Naive thymus-derived CD8-positive, alpha-beta T cell (primary cell): ENCODE results near the gene IFFO2. TPM values are rescaled to one million over a fixed set of nuclear protein-coding genes. Genes with fewer than 3 reads are reported as not detected.
A peak's percentile ranks its signal among the peaks of the same experiment; 100 is the strongest.

Experiments used
- ATAC-seq, 2 donors: fragments of 150-1000 bp; cut with Tn5 transposase in 1 of 2; sonication (Bioruptor Pico), chemical (Tn5 transposase) in 1 of 2; 1 replicate in 1 of 2; 2 replicates in 1 of 2; pipeline ENCODE4 v1.10.0; 2021; ENCODE audit warnings: mild to moderate bottlenecking in 2 of 2, moderate library complexity in 2 of 2
- POLR2A ChIA-PET: fragments of 350-600 bp; sonication (Branson Sonifier 250); formaldehyde crosslinking; loops from one replicate; lab custom pipeline; 2021; ENCODE audit warnings: antibody characterized with exemption; lab: Charles Lee
- DNase-seq, 10 donors: peaks; one replicate each; pipeline versions ENCODE4 v3.0.0 to v3.0.0-alpha.2; 2020 to 2022
- H3K27ac Mint-ChIP-seq, 10 donors: one replicate each; pipeline ENCODE4 v1.8.0; 2020 to 2022; ENCODE audit warnings: mild to moderate bottlenecking in 10 of 10, mixed read lengths in 10 of 10, moderate library complexity in 4 of 10, inconsistent platforms in 1 of 10
- H3K27me3 Mint-ChIP-seq, 5 donors: one replicate each; pipeline ENCODE4 v1.8.0; 2021 to 2022; ENCODE audit warnings: mixed read lengths in 5 of 5
- H3K36me3 Mint-ChIP-seq, 3 donors: one replicate each; pipeline ENCODE4 v1.8.0; 2020 to 2022; ENCODE audit warnings: mixed read lengths in 3 of 3, mild to moderate bottlenecking in 2 of 3, inconsistent platforms in 1 of 3
- H3K4me1 Mint-ChIP-seq, 4 donors: one replicate each; pipeline ENCODE4 v1.8.0; 2021 to 2022; ENCODE audit warnings: mixed read lengths in 4 of 4
- H3K4me3 Mint-ChIP-seq, 10 donors: one replicate each; pipeline ENCODE4 v1.8.0; 2020 to 2022; ENCODE audit warnings: mild to moderate bottlenecking in 10 of 10, mixed read lengths in 10 of 10, moderate library complexity in 6 of 10, inconsistent platforms in 1 of 10
- H3K9me3 Mint-ChIP-seq, 9 donors: one replicate each; pipeline ENCODE4 v1.8.0; 2020 to 2022; ENCODE audit warnings: mixed read lengths in 9 of 9, mild to moderate bottlenecking in 3 of 9, inconsistent platforms in 1 of 9, moderate library complexity in 1 of 9
- polyA plus RNA-seq, 3 donors: library from polyadenylated mRNA; unstranded; fragments of 300-500 nt; fragmentation: Illumina TruSeq; gene quantifications; one replicate each; pipeline ENCODE4 v1.2.3, GENCODE V29; 2021
- total RNA-seq, 8 experiments: library from RNA in 2 of 8; stranded (reverse) in 2 of 8; gene quantifications; one replicate each; pipeline ENCODE4 v1.2.3 and lab custom pipeline; 2021 to 2026

Gene IFFO2
- total and polyA plus RNA-seq, 5 experiments from 2014 or later = 1.6 to 30.7 (median 4.4) TPM

GRCh38 chr1:18957136-18957521, 653 bp upstream of the IFFO2 start:
- peak overlapping the region; percentile 80 to 91 (median 86) for H3K4me3 Mint-ChIP-seq
- peak in 2 of 10 donors; percentile 27 to 72 for DNase-seq
- ATAC-seq = no peak

GRCh38 chr1:18955441-18956192, 859 bp downstream of the IFFO2 start:
- DNase-seq (peak; percentile 37 to 80 (median 63)), ATAC-seq (peak; percentile 20 to 24)
- peak overlapping the region; percentile 86 to 100 (median 97) for H3K27ac Mint-ChIP-seq
- H3K9me3 Mint-ChIP-seq = no peaks in the 10 kb centered on the region
- peaks cover 36 to 72% (median 63%) of the 10 kb centered on the region in 4 donors for H3K4me1 Mint-ChIP-seq
- H3K4me3 Mint-ChIP-seq = peak overlapping the region; percentile 79 to 95 (median 90)
- peaks cover 0 to 3% (median 0%) of the 10 kb centered on the region in 3 donors for H3K36me3 Mint-ChIP-seq
- no peaks in the 10 kb centered on the region for H3K27me3 Mint-ChIP-seq
- POLR2A ChIA-PET = interaction anchor here (0.9 to 25.7 kb wide), 10 partner anchors 10 to 119 kb away, joined by 3 to 430 read pairs (median 8); partner anchors contain the start of gene ALDH4A1

More at GRCh38 chr1:18957136-18957521, 653 bp upstream of the IFFO2 start:
- no peaks in the 10 kb centered on the region for H3K27me3 Mint-ChIP-seq
- POLR2A ChIA-PET = interaction anchor here (1.0 to 25.7 kb wide), 11 partner anchors 9 to 118 kb away, joined by 3 to 430 read pairs (median 8); partner anchors contain the start of gene ALDH4A1
- H3K4me1 Mint-ChIP-seq = peaks cover 31 to 58% (median 48%) of the 10 kb centered on the region in 4 donors
- no peaks in the 10 kb centered on the region for H3K9me3 Mint-ChIP-seq
- peaks cover 0 to 3% (median 0%) of the 10 kb centered on the region in 3 donors for H3K36me3 Mint-ChIP-seq
- peak overlapping the region in 9 of 10 donors; percentile 39 to 93 (median 83) for H3K27ac Mint-ChIP-seq

GRCh38 chr1:18955131-18955440, 1.4 kb downstream of the IFFO2 start:
- DNase-seq = no peak
- Mint-ChIP-seq H3K36me3 (peaks cover 0 to 3% (median 0%) of the 10 kb centered on the region in 3 donors), H3K9me3 (no peaks in the 10 kb centered on the region), H3K27ac (peak overlapping the region; percentile 86 to 100 (median 97)), H3K4me1 (peaks cover 37 to 75% (median 69%) of the 10 kb centered on the region in 4 donors), H3K27me3 (no peaks in the 10 kb centered on the region), H3K4me3 (peak overlapping the region; percentile 79 to 95 (median 90))
- POLR2A ChIA-PET = interaction anchor here (2.0 to 25.7 kb wide), 4 partner anchors 10 to 120 kb away, joined by 9 to 430 read pairs (median 22); partner anchors contain the start of gene ALDH4A1
- no peak for ATAC-seq

GRCh38 chr1:18954270-18955071, 2.0 kb downstream of the IFFO2 start:
- Mint-ChIP-seq H3K4me3 (peak overlapping the region; percentile 79 to 95 (median 90)), H3K27me3 (no peaks in the 10 kb centered on the region), H3K9me3 (no peaks in the 10 kb centered on the region), H3K36me3 (peaks cover 0 to 3% (median 0%) of the 10 kb centered on the region in 3 donors), H3K27ac (peak overlapping the region; percentile 86 to 100 (median 98)), H3K4me1 (peaks cover 43 to 80% (median 75%) of the 10 kb centered on the region in 4 donors)
- POLR2A ChIA-PET = interaction anchor here (0.9 to 25.7 kb wide), 4 partner anchors 9 to 42 kb away, joined by 3 to 430 read pairs (median 16); no protein-coding TSS in a partner anchor
- DNase-seq = no peak
- ATAC-seq = no peak

GRCh38 chr1:18953731-18954231, 2.7 kb downstream of the IFFO2 start:
- ATAC-seq (no peak), DNase-seq (no peak)
- H3K4me3 Mint-ChIP-seq = peak overlapping the region; percentile 79 to 95 (median 90)
- POLR2A ChIA-PET = interaction anchor here (0.9 to 25.7 kb wide), 4 partner anchors 9 to 42 kb away, joined by 3 to 430 read pairs (median 16); no protein-coding TSS in a partner anchor
- H3K4me1 Mint-ChIP-seq = peaks cover 49 to 85% (median 80%) of the 10 kb centered on the region in 4 donors
- H3K9me3 Mint-ChIP-seq = no peaks in the 10 kb centered on the region
- peak overlapping the region; percentile 86 to 100 (median 98) for H3K27ac Mint-ChIP-seq
- peaks cover 0 to 3% (median 0%) of the 10 kb centered on the region in 3 donors for H3K36me3 Mint-ChIP-seq
- H3K27me3 Mint-ChIP-seq = no peaks in the 10 kb centered on the region

- H3K27ac Mint-ChIP-seq = peak overlapping the region; percentile 95 to 100 (median 98)
- H3K4me3 Mint-ChIP-seq = peak overlapping the region; percentile 76 to 95 (median 85)
- POLR2A ChIA-PET = interaction anchor here (1.0 to 25.7 kb wide), 6 partner anchors 9 to 122 kb away, joined by 4 to 430 read pairs (median 5); partner anchors contain the start of gene ALDH4A1
- peaks cover 52 to 85% (median 84%) of the 10 kb centered on the region in 4 donors for H3K4me1 Mint-ChIP-seq
- no peaks in the 10 kb centered on the region for H3K9me3 Mint-ChIP-seq
- peak; percentile 28 to 50 for ATAC-seq
- H3K27me3 Mint-ChIP-seq = no peaks in the 10 kb centered on the region
- peak; percentile 49 to 88 (median 81) for DNase-seq
- H3K36me3 Mint-ChIP-seq = peaks cover 0 to 3% (median 0%) of the 10 kb centered on the region in 3 donors
These were observed 4.6 kb downstream of the IFFO2 start for GRCh38 chr1:18951818-18952391.

GRCh38 chr1:18951416-18951815, 5.1 kb downstream of the IFFO2 start:
- ATAC-seq (no peak), DNase-seq (peak in 3 of 10 donors; percentile 17 to 33 (median 30))
- no peaks in the 10 kb centered on the region for H3K9me3 Mint-ChIP-seq
- peaks cover 0 to 3% (median 0%) of the 10 kb centered on the region in 3 donors for H3K36me3 Mint-ChIP-seq
- H3K27ac Mint-ChIP-seq = peak overlapping the region; percentile 95 to 100 (median 98)
- H3K27me3 Mint-ChIP-seq = no peaks in the 10 kb centered on the region
- POLR2A ChIA-PET = interaction anchor here (1.0 to 25.7 kb wide), 7 partner anchors 8 to 122 kb away, joined by 4 to 430 read pairs (median 6); partner anchors contain the start of gene ALDH4A1
- peaks cover 53 to 89% (median 88%) of the 10 kb centered on the region in 4 donors for H3K4me1 Mint-ChIP-seq
- H3K4me3 Mint-ChIP-seq = peak overlapping the region; percentile 76 to 95 (median 85)

- POLR2A ChIA-PET = interaction anchor here (1.0 to 25.7 kb wide), 5 partner anchors 9 to 123 kb away, joined by 4 to 430 read pairs (median 11); no protein-coding TSS in a partner anchor
- Mint-ChIP-seq H3K27me3 (no peaks in the 10 kb centered on the region), H3K4me3 (peak overlapping the region; percentile 76 to 95 (median 85)), H3K27ac (peak overlapping the region; percentile 95 to 100 (median 98)), H3K9me3 (no peaks in the 10 kb centered on the region), H3K4me1 (peaks cover 57 to 96% (median 94%) of the 10 kb centered on the region in 4 donors), H3K36me3 (peaks cover 0 to 3% (median 0%) of the 10 kb centered on the region in 3 donors)
- DNase-seq (peak in 4 of 10 donors; percentile 17 to 29 (median 24)), ATAC-seq (no peak)
These were observed 6.0 kb downstream of the IFFO2 start for GRCh38 chr1:18950401-18951026.

GRCh38 chr1:18949686-18950400, 6.6 kb downstream of the IFFO2 start:
- no peaks in the 10 kb centered on the region for H3K27me3 Mint-ChIP-seq
- peak overlapping the region; percentile 95 to 100 (median 98) for H3K27ac Mint-ChIP-seq
- peak in 1 of 10 donors; percentile 34 for DNase-seq
- POLR2A ChIA-PET = interaction anchor here (1.5 to 25.7 kb wide), 4 partner anchors 10 to 124 kb away, joined by 4 to 430 read pairs (median 14); no protein-coding TSS in a partner anchor
- H3K4me1 Mint-ChIP-seq = peaks cover 60 to 98% (median 97%) of the 10 kb centered on the region in 4 donors
- no peaks in the 10 kb centered on the region for H3K9me3 Mint-ChIP-seq
- no peak for ATAC-seq
- H3K4me3 Mint-ChIP-seq = peak overlapping the region; percentile 76 to 95 (median 85)
- H3K36me3 Mint-ChIP-seq = peaks cover 0 to 3% (median 0%) of the 10 kb centered on the region in 3 donors

GRCh38 chr1:18948913-18949685, 7.4 kb downstream of the IFFO2 start:
- peaks cover 0 to 3% (median 0%) of the 10 kb centered on the region in 3 donors for H3K36me3 Mint-ChIP-seq
- no peaks in the 10 kb centered on the region for H3K9me3 Mint-ChIP-seq
- ATAC-seq = no peak
- H3K4me3 Mint-ChIP-seq = peak overlapping the region; percentile 76 to 95 (median 85)
- H3K27me3 Mint-ChIP-seq = no peaks in the 10 kb centered on the region
- DNase-seq = no peak
- POLR2A ChIA-PET = interaction anchor here (0.8 to 25.7 kb wide), 7 partner anchors 8 to 125 kb away, joined by 3 to 430 read pairs (median 7); partner anchors contain the start of gene IFFO2
- peak overlapping the region; percentile 96 to 100 (median 98) for H3K27ac Mint-ChIP-seq
- H3K4me1 Mint-ChIP-seq = peaks cover 59 to 97% (median 96%) of the 10 kb centered on the region in 4 donors
